ACC112 (cell line): ENCODE data around the gene SPC24.
"Not testable (repeated sequence)": the region's sequence is repeated elsewhere in the genome, so short reads cannot be mapped to it uniquely, and the experiment has no call there.

Experiments
- H2AFZ ChIP-seq: fragments of 200-600 bp; sonication (generic); one replicate; pipeline ENCODE4 v1.6.0; 2017; ENCODE audit warnings: antibody characterized with exemption, low read length; ENCODE audit not compliant: unreplicated experiment
- H3K27ac ChIP-seq: fragments of 200-600 bp; sonication (generic); 2 replicates; pipeline ENCODE4 v1.5.1; 2014; ENCODE audit warnings: low read depth, mild to moderate bottlenecking, antibody characterized with exemption, low read length, moderate library complexity
- H3K27me3 ChIP-seq: fragments of 200-600 bp; sonication (generic); 2 replicates; pipeline ENCODE4 v1.6.1; 2014; ENCODE audit warnings: mild to moderate bottlenecking, antibody characterized with exemption, low read length, moderate library complexity, mixed read lengths; ENCODE audit not compliant: insufficient read depth
- H3K36me3 ChIP-seq: fragments of 200-600 bp; sonication (generic); 2 replicates; pipeline ENCODE4 v1.6.1; 2016; ENCODE audit warnings: mild to moderate bottlenecking, antibody characterized with exemption, low read length, moderate library complexity, mixed read lengths; ENCODE audit not compliant: insufficient read depth
- H3K4me1 ChIP-seq: fragments of 200-600 bp; sonication (generic); one replicate; pipeline ENCODE4 v1.6.1; 2016; ENCODE audit warnings: low read length, mixed read lengths; ENCODE audit not compliant: insufficient read depth, unreplicated experiment, control insufficient read depth
- H3K4me3 ChIP-seq: fragments of 200-600 bp; sonication (generic); 2 replicates; pipeline ENCODE4 v1.5.1; 2014; ENCODE audit warnings: mild to moderate bottlenecking, low read depth, low read length
- H3K79me2 ChIP-seq: fragments of 200-600 bp; sonication (generic); one replicate; pipeline ENCODE4 v1.6.0; 2016; ENCODE audit warnings: low read length; ENCODE audit not compliant: control insufficient read depth, unreplicated experiment, insufficient read depth

SPC24 gene

DNA sequence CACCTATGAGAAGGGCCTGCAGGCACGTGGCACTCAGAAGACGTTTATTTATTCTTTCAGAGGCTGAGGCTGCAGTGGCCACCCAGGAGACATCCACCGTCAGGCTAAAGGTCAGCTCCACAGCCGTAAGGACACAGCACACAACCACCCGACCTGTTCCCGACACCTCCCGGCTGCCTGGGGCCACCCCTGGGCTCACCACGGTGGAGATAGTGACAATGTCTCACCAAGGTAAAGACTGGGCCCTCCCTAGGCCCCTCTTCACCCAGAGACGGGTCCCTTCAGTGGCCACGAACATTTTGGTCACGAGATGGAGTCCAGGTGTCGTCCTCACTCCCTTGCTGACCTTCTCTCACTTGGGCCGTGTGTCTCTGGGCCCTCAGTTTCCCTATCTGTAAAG, 32.5 kb downstream of the SPC24 start:
- no peaks in the 10 kb centered on the region for H3K79me2 ChIP-seq
- H3K36me3 ChIP-seq, result peaks cover 15% of the 10 kb centered on the region
- H3K4me3 ChIP-seq, result no peak overlapping the region
- H3K27me3 ChIP-seq, result no peaks in the 10 kb centered on the region
- H2AFZ ChIP-seq, result no peak overlapping the region
- no peaks in the 10 kb centered on the region for H3K4me1 ChIP-seq
- no peak overlapping the region for H3K27ac ChIP-seq

DNA sequence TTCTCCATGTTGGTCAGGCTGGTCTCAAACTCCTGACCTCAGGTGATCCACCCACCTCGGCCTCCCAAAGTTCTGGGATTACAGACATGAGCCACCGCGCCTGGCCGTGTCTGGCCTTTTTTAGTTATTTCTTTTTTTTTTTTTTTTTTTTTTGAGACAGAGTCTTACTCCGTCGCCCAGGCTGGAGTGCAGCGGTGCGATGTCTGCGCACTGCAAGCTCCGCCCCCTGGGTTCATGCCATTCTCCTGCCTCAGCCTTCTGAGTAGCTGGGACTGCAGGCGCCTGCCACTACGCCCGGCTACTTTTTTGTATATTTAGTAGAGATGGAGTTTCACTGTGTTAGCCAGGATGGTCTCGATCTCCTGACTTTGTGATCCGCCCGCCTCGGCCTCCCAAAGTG, 33.6 kb downstream of the SPC24 start:
- peaks cover 17% of the 10 kb centered on the region for H3K36me3 ChIP-seq
- not testable (repeated sequence) for H3K27ac ChIP-seq, H3K4me3 ChIP-seq, H3K27me3 ChIP-seq, H2AFZ ChIP-seq, H3K4me1 ChIP-seq, H3K79me2 ChIP-seq

DNA sequence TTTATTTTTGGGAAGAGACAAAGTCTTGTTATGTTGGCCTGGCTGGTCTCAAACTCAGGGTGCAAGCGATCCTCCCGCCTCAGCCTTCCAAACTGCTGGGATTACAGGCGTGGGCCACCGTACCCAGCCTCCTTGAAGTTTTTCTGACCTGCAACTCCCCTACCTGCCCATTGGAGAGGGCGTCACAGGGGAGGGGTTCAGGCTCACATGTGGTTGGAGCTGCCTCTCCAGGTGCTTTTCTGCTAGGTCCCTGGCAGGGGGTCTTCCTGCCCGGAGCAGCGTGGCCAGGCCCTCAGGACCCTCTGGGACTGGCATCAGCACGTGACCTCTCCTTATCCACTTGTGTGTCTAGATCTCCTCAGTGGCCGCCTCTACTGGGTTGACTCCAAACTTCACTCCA, 39.1 kb downstream of the SPC24 start:
- Histone ChIP-seq H2AFZ (no peak overlapping the region), H3K27me3 (no peaks in the 10 kb centered on the region), H3K27ac (no peak overlapping the region), H3K4me3 (no peak overlapping the region), H3K79me2 (no peaks in the 10 kb centered on the region), H3K4me1 (no peaks in the 10 kb centered on the region), H3K36me3 (peaks cover 27% of the 10 kb centered on the region; the same call in 1 of the 2 replicates)

DNA sequence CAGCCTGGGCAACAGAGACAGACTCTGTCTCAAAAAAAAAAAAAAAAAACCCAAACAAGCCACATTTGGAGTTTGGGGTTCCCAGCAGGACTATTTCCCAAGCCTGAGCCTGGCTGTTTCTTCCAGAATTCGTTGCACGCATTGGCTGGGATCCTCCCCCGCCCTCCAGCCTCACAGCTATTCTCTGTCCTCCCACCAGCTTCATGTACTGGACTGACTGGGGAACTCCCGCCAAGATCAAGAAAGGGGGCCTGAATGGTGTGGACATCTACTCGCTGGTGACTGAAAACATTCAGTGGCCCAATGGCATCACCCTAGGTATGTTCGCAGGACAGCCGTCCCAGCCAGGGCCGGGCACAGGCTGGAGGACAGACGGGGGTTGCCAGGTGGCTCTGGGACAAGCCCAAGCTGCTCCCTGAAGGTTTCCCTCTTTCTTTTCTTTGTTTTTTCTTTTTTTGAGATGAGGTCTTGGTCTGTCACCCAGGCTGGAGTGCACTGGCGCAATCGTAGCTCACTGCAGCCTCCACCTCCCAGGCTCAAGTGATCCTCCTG, 39.6 kb downstream of the SPC24 start:
- Histone ChIP-seq H3K27me3 (no peaks in the 10 kb centered on the region), H3K36me3 (peaks cover 30% of the 10 kb centered on the region; the same call in 1 of the 2 replicates), H3K4me1 (no peaks in the 10 kb centered on the region), H2AFZ (no peak overlapping the region), H3K79me2 (no peaks in the 10 kb centered on the region), H3K4me3 (no peak overlapping the region), H3K27ac (no peak overlapping the region)

DNA sequence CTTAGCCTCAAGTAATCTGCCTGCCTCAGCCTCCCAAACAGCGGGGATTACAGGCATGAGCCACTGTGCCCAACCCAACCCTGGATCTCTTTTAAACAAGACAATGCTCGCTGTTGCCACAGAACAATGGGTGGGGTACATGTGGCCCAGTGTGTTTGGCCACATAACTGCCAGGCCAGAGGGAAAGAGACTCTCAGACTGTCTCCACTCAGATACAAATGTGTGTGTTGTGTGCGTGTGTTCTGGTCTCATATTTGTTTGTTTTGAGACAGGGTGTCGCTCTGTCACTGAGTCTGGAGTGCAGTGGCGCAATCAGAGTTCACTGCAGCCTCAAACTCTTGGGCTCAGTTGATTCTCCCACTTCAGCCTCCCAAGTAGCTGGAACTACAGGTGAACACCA, 40.5 kb downstream of the SPC24 start:
- Histone ChIP-seq H3K27ac (no peak overlapping the region), H3K36me3 (peaks cover 26% of the 10 kb centered on the region; the same call in 1 of the 2 replicates), H2AFZ (no peak overlapping the region)

DNA sequence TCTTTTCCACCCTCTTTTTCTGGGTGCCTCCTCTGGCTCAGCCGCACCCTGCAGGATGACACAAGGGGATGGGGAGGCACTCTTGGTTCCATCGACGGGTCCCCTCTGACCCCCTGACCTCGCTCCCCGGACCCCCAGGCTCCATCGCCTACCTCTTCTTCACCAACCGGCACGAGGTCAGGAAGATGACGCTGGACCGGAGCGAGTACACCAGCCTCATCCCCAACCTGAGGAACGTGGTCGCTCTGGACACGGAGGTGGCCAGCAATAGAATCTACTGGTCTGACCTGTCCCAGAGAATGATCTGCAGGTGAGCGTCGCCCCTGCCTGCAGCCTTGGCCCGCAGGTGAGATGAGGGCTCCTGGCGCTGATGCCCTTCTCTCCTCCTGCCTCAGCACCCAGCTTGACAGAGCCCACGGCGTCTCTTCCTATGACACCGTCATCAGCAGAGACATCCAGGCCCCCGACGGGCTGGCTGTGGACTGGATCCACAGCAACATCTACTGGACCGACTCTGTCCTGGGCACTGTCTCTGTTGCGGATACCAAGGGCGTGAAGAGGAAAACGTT, 42.4 kb downstream of the SPC24 start:
- Histone ChIP-seq H3K4me1 (no peaks in the 10 kb centered on the region), H3K27ac (no peak overlapping the region), H3K79me2 (no peaks in the 10 kb centered on the region), H3K4me3 (no peak overlapping the region), H2AFZ (no peak overlapping the region), H3K27me3 (no peaks in the 10 kb centered on the region), H3K36me3 (peaks cover 25% of the 10 kb centered on the region; the same call in 1 of the 2 replicates)

More for the DNA sequence above, 40.5 kb downstream of the SPC24 start:
- Histone ChIP-seq H3K4me3 (no peak overlapping the region), H3K27me3 (no peaks in the 10 kb centered on the region), H3K4me1 (no peaks in the 10 kb centered on the region), H3K79me2 (no peaks in the 10 kb centered on the region)

DNA sequence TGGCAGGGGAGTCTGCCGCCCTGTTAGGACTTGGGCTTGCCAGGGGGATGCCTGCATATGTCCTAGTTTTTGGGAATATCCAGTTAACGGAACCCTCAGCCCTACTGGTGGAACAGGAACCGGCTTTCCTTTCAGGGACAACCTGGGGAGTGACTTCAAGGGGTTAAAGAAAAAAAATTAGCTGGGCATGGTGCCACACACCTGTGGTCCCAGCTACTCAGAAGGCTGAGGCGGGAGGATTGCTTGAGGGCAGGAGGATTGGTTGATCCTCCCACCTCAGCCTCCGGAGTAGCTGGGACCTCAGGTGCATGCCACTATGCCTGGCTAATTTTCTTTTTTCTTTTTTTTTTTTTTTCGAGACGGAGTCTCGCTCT, 43.8 kb downstream of the SPC24 start:
- Histone ChIP-seq H3K36me3 (peaks cover 24% of the 10 kb centered on the region; the same call in 1 of the 2 replicates), H3K4me3 (no peak overlapping the region), H3K79me2 (no peaks in the 10 kb centered on the region), H3K27ac (no peak overlapping the region), H3K27me3 (no peaks in the 10 kb centered on the region), H2AFZ (no peak overlapping the region), H3K4me1 (no peaks in the 10 kb centered on the region)

DNA sequence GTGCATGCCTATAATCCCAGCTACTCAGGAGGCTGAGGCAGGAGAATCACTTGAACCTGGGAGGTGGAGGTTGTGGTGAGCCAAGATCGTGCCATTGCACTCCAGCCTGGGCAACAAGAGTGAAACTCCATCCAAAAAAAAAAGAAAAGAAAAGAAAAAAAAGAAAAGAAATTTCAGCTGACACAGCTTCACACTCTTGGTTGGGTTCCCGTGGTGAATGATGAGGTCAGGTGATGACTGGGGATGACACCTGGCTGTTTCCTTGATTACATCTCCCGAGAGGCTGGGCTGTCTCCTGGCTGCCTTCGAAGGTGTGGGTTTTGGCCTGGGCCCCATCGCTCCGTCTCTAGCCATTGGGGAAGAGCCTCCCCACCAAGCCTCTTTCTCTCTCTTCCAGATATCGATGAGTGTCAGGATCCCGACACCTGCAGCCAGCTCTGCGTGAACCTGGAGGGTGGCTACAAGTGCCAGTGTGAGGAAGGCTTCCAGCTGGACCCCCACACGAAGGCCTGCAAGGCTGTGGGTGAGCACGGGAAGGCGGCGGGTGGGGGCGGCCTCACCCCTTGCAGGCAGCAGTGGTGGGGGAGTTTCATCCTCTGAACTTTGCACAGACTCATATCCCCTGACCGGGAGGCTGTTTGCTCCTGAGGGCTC, 44.3 kb downstream of the SPC24 start:
- H3K27ac ChIP-seq, result no peak overlapping the region
- H3K4me1 ChIP-seq, result no peaks in the 10 kb centered on the region
- no peak overlapping the region for H3K4me3 ChIP-seq
- H2AFZ ChIP-seq, result no peak overlapping the region
- no peaks in the 10 kb centered on the region for H3K27me3 ChIP-seq
- H3K36me3 ChIP-seq, result peaks cover 23% of the 10 kb centered on the region; the same call in 1 of the 2 replicates
- H3K79me2 ChIP-seq, result no peaks in the 10 kb centered on the region

DNA sequence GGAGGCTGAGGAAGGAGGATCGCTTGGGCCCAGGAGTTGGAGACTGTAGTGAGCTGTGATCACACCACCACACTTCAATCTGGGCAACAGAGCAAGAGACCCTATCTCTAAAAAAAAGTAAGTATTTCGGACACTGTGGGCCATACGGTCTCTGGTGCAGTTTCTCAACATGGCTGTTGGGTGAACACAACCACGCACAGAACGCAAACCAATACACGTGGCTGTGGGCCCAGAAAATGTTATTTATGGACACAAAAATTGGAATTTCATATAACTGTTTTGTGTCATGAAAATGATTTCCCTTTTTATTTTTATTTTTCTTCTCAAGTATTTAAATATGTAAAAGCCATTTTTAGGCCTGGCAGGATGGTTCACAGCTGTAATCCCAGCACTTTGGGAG, 46.8 kb downstream of the SPC24 start:
- Histone ChIP-seq H3K79me2 (peaks cover 3% of the 10 kb centered on the region), H3K36me3 (peaks cover 23% of the 10 kb centered on the region; the same call in 1 of the 2 replicates), H3K27ac (no peak overlapping the region), H2AFZ (no peak overlapping the region), H3K4me3 (no peak overlapping the region), H3K4me1 (no peaks in the 10 kb centered on the region), H3K27me3 (no peaks in the 10 kb centered on the region)

DNA sequence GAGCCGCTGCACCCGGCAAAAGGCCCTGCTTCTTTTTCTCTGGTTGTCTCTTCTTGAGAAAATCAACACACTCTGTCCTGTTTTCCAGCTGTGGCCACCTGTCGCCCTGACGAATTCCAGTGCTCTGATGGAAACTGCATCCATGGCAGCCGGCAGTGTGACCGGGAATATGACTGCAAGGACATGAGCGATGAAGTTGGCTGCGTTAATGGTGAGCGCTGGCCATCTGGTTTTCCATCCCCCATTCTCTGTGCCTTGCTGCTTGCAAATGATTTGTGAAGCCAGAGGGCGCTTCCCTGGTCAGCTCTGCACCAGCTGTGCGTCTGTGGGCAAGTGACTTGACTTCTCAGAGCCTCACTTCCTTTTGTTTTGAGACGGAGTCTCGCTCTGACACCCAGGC, 49.1 kb downstream of the SPC24 start:
- H3K4me1 ChIP-seq, result no peaks in the 10 kb centered on the region
- H3K4me3 ChIP-seq, result no peak overlapping the region
- H3K79me2 ChIP-seq, result peaks cover 10% of the 10 kb centered on the region
- no peaks in the 10 kb centered on the region for H3K27me3 ChIP-seq
- no peak overlapping the region for H3K27ac ChIP-seq
- peaks cover 18% of the 10 kb centered on the region; the same call in 1 of the 2 replicates for H3K36me3 ChIP-seq
- no peak overlapping the region for H2AFZ ChIP-seq
